HPDE6-E6E7 (cell line): ENCODE results near the gene WNK2.

Experiments used
- DNase-seq: peaks from one replicate; pipeline ENCODE4 v3.0.0; 2011; ENCODE audit warnings: missing footprints; ENCODE audit errors: extremely low spot score

The WNK2 gene

GRCh38 chr9:93198838-93199625, 15.1 kb downstream of the WNK2 start:
- no peak for DNase-seq

DNA sequence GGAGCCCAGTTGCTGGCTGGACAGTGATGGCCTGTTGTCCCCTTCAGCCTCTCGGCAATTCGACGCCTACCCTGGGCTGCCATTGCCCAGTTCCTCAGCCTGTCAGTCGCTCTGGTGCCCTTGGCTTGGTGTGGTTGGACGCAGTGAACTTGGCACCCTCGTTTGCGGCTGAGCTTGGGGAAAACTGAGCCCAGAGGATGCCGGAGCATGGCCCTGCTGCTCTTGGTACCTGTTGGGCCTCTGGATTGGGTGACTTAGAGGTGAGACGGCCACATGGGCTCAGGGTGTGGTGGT, 16.5 kb downstream of the WNK2 start:
- DNase-seq: no peak

DNA sequence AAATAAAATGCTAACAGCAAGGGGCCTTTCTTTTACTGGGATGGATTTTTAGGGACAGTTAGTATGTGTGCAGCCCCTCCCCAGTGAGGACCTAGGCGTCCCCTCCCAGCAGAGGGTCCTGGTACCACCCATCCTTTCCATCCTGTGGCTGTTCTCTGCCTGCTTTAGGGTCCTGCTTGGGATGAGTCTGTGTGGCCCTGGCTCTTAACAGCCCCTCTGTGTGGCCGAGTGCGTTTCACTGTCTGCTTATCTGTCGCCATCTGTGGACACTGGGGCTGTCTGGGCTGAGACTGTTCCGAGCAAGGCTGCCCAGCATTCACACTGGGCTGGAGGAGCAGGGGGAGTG, 17.0 kb downstream of the WNK2 start:
- no peak for DNase-seq

DNA sequence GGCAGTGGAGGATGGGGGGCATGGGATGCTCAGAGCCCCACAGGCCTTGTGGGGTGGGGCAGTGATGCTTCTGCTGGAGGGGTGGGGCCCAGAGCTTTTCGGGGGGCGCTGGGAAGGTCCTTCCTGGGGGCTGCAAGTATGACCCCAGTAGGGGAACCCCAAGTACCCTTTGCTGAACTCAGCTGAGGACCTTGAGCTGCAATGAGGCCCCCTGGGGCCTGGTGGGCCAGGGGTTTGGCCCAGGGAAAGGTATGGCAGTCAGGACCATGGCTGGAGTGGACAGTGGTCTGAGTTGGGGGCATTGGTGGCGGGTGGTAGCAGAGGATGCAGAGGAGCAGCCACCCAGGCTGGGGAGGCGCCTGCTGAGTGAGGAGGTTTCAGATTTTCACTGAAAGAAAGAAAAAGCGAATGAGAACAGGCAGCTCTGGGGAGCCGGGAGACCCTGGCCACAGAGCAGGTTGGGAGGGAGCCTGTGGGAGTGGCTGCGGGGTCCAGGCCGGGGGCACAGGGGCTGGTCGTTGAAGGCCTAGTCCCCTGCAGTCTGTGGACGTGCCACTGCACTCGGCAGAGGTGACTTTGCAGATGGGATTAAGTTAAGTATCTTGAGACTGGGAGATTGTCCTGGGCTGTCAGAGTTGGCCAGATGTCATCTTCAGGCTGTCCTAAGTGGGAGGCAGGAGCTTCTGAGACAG, 19.2 kb downstream of the WNK2 start:
- no peak for DNase-seq

DNA sequence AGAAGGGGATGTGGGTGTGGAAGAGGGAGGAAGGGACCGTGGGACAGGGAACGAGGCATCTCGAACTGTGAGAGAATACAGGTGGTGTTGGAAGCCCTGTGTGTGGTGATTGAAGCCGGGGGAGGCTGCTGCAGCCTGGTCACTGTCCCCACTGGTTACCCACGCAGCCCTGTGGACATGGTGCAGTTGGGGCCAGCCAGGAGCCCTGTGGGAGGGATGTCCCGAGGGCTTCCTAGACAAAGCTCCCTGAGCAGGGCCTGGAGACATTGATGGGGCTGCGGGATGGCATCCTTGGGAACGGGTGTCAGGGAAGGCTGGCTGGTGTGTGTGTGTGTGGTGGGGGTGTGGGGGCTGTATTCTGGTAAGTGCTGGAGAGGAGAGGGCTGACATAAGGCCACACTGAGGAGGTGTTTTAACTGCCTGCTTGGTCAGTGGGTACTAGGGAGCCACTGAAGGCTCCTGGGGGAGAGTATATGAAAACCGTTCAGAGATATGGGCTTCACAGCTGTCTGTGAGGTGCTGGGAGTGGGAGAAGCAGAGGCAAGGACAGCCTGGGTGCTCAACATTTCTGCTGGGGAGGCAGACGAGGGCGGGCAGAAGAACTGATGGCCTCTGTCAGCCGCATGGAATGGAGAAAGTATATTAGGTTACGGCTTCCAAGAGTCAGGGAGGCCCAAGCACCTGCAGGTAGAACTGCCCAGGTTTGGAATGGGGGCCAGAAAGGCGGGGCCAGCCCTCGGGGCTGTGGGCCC, 20.0 kb downstream of the WNK2 start:
- no peak for DNase-seq

- DNase-seq: no peak
Measured at GRCh38 chr9:93204470-93205043, 20.6 kb downstream of the WNK2 start.

GRCh38 chr9:93205045-93205768, 21.3 kb downstream of the WNK2 start:
- DNase-seq: no peak

DNA sequence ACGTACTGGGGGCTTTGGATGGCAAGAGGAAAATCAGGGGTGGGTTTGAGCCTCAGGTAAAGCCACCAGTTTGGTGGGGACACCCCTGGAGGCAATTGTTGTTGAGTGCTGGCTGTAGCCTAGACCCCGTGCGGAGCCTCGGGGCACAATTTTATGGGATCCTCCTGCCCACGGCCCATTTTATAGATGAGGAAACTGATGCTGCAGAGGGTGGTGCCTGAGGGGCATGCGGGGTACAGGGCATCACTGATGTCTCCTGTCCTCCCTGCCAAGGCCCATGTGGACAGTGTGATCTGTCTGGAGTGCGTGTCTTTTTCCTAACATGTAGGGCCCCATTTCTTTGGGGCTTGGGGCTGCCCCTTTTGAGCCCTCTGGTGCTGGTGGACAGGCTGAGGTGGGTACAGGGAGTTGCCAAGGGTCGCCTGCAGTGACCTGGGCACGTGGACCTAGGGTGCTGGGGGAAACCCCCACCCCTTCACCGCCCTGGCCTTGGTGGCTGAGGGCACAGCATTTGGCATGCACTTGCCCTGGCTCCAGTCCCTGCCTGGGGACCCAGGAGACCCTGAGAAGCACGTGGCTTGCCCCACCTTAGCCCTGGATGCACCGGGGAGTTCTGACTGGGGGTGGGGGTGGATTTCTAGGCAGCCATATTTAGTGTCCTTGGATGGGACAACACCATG, 22.1 kb downstream of the WNK2 start:
- DNase-seq: no peak

GRCh38 chr9:93206576-93207155, 22.7 kb downstream of the WNK2 start:
- DNase-seq: no peak

GRCh38 chr9:93207326-93207814, 23.4 kb downstream of the WNK2 start:
- DNase-seq: no peak

GRCh38 chr9:93207860-93208734, 24.2 kb downstream of the WNK2 start:
- no peak for DNase-seq

- no peak for DNase-seq
Measured at GRCh38 chr9:93209097-93209496, 25.2 kb downstream of the WNK2 start.

- DNase-seq: no peak
Measured at GRCh38 chr9:93209576-93210323, 25.8 kb downstream of the WNK2 start.

DNA sequence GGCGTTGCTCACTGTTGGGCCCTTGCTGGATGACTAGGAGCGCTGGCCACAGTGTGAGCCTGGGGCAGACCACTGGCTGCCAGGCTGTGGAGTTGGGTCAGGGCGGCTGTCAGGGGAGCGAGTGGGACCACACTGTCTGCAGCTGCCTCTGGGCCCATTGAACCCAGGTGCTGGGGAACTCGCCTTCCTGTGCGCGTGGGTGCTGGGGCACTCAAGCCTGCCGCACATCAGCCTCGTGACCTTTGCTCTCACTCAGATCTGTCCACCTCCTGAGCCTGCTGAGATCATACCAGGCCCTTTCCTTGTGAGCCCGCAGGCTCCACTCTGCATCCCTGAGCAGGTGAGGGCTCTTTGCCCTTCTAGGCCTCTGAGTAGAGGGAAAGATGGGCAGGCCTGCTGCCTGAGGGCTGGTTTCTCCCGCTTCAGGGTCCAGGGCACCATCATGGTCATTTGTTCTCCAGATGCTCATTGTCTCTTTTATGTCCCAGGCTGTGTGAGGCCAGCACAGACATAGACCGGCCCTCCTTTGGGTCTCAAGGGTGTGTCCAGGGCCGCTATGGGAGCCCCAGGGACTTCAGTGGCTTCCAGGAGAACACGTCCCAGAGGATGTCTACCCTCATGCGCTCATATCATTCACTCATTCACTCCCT, 26.5 kb downstream of the WNK2 start:
- DNase-seq: no peak

DNA sequence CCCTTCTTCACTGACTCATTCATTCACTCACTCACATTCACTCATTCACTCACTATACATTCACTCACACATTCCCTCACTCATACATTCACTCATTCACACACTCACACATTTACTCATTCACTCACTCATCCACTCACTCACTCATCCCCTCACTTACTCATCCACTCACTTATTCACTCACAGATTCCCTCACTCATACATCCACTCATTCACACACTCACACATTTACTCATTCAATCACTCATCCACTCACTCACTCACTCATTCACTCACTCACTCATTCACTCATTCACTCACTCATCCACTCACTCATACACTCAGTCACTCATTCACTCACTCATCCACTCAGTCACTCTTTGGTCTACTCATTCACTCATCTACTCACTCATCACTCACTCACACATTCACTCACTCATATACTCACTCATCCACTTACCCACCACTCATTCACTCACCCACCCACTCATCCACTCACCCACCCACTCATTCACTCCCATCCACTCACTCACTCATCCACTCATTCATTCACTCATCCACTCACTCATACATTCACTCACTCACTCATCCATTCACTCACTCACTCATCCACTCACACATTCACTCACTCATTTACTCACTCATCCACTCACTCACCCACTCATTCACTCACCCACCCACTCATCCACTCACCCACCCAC, 27.2 kb downstream of the WNK2 start:
- no peak for DNase-seq

DNA sequence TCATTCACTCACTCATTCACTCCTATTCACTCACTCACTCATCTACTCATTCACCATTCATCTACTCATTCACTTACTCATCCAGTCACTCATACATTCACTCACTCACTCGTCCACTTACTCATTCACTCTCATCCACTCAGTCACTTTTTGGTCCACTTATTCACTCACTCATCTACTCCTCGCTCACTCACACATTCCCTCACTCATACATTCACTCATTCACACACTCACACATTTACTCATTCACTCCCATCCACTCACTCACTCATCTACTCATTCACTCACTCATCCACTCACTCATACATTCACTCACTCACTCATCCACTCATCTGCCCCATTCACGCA, 27.7 kb downstream of the WNK2 start:
- no peak for DNase-seq

- DNase-seq: no peak
Measured at GRCh38 chr9:93212409-93212808, 28.5 kb downstream of the WNK2 start.

GRCh38 chr9:93216073-93216365, 32.1 kb downstream of the WNK2 start:
- DNase-seq: no peak
